Measurements from ENCODE around the gene CSMD2. TPM values are rescaled to one million over a fixed set of nuclear protein-coding genes. Genes with fewer than 3 reads are reported as not detected.

The CSMD2 gene
- polyA plus RNA-seq, 1 donor = 0.65 TPM

- no peak for DNase-seq (ENCODE audit: low read depth)
Measured at GRCh38 chr1:33616780-33617179, 548.2 kb downstream of the CSMD2 start.

- no peak for DNase-seq (ENCODE audit: low read depth)
Measured at GRCh38 chr1:33615546-33615945, 549.5 kb downstream of the CSMD2 start.

GRCh38 chr1:33610864-33611455, 554.1 kb downstream of the CSMD2 start:
- no peak for DNase-seq (ENCODE audit: low read depth)

GRCh38 chr1:33610391-33610790, 554.6 kb downstream of the CSMD2 start:
- DNase-seq (ENCODE audit: low read depth) = no peak

GRCh38 chr1:33609739-33610138, 555.3 kb downstream of the CSMD2 start:
- DNase-seq (ENCODE audit: low read depth) = no peak

- DNase-seq (ENCODE audit: low read depth) = no peak
Measured at GRCh38 chr1:33608825-33609400, 556.1 kb downstream of the CSMD2 start.

- DNase-seq (ENCODE audit: low read depth) = no peak
Measured at GRCh38 chr1:33607444-33608005, 557.5 kb downstream of the CSMD2 start.

- DNase-seq (ENCODE audit: low read depth) = peak; percentile 5
Measured at GRCh38 chr1:33606272-33606671, 558.8 kb downstream of the CSMD2 start.

- no peak for DNase-seq (ENCODE audit: low read depth)
Measured at GRCh38 chr1:33602271-33602670, 562.8 kb downstream of the CSMD2 start.

GRCh38 chr1:33601751-33602150, 563.3 kb downstream of the CSMD2 start:
- no peak for DNase-seq (ENCODE audit: low read depth)

GRCh38 chr1:33599516-33600115, 565.4 kb downstream of the CSMD2 start:
- no peak for DNase-seq (ENCODE audit: low read depth)

- DNase-seq (ENCODE audit: low read depth) = no peak
Measured at GRCh38 chr1:33588726-33589125, 576.3 kb downstream of the CSMD2 start.

- no peak for DNase-seq (ENCODE audit: low read depth)
Measured at GRCh38 chr1:33586795-33587194, 578.2 kb downstream of the CSMD2 start.

GRCh38 chr1:33586106-33586505, 578.9 kb downstream of the CSMD2 start:
- DNase-seq (ENCODE audit: low read depth) = no peak

GRCh38 chr1:33583567-33583966, 581.5 kb downstream of the CSMD2 start:
- no peak for DNase-seq (ENCODE audit: low read depth)

GRCh38 chr1:33578557-33579448, 586.2 kb downstream of the CSMD2 start:
- DNase-seq (ENCODE audit: low read depth) = no peak

GRCh38 chr1:33577663-33578062, 587.4 kb downstream of the CSMD2 start:
- no peak for DNase-seq (ENCODE audit: low read depth)

GRCh38 chr1:33576821-33577599, 588.0 kb downstream of the CSMD2 start:
- no peak for DNase-seq (ENCODE audit: low read depth)

GRCh38 chr1:33575324-33575879, 589.6 kb downstream of the CSMD2 start:
- no peak for DNase-seq (ENCODE audit: low read depth)

- no peak for DNase-seq (ENCODE audit: low read depth)
Measured at GRCh38 chr1:33573661-33574060, 591.4 kb downstream of the CSMD2 start.

GRCh38 chr1:33572387-33572786, 592.6 kb downstream of the CSMD2 start:
- DNase-seq (ENCODE audit: low read depth) = no peak
